CD14-positive monocyte (primary cell): ENCODE data around the gene LKAAEAR1. TPM values are rescaled to one million over a fixed set of nuclear protein-coding genes. Genes with fewer than 3 reads are reported as not detected.

ENCODE experiments used
- DNase-seq, 3 donors: peaks; one replicate each; pipeline ENCODE4 v3.0.0-alpha.2; 2011 to 2022
- H2AFZ ChIP-seq: 2 replicates; pipeline ENCODE4 v1.6.0; 2012; ENCODE audit warnings: mild to moderate bottlenecking, low read depth, low read length, inconsistent platforms; ENCODE audit not compliant: insufficient read depth, poor library complexity, severe bottlenecking
- H3K27ac ChIP-seq, 2 donors: 1 replicate in 1 of 2; 2 replicates in 1 of 2; pipeline ENCODE4 v1.5.1; 2012 to 2013; ENCODE audit warnings: low read length in 2 of 2, control low read depth in 1 of 2, inconsistent platforms in 1 of 2, low read depth in 1 of 2, mild to moderate bottlenecking in 1 of 2
- H3K27me3 ChIP-seq, 2 donors: one replicate each; pipeline versions ENCODE4 v1.6.0 to v1.6.1; 2011 to 2013; ENCODE audit warnings: low read length in 2 of 2; ENCODE audit not compliant: control insufficient read depth in 2 of 2, insufficient read depth in 2 of 2
- H3K36me3 ChIP-seq, 2 donors: replicated peaks in 1 of 2; 1 replicate in 1 of 2; 2 replicates in 1 of 2; pipeline versions ENCODE4 v1.5.1 to v1.6.1; 2012 to 2013; ENCODE audit warnings: low read length in 2 of 2, control low read depth in 1 of 2, inconsistent platforms in 1 of 2, mild to moderate bottlenecking in 1 of 2; ENCODE audit not compliant: insufficient read depth in 2 of 2, control insufficient read depth in 1 of 2
- H3K4me1 ChIP-seq, 2 donors: 1 replicate in 1 of 2; 2 replicates in 1 of 2; pipeline versions ENCODE4 v1.5.1 to v1.6.1; 2012 to 2013; ENCODE audit warnings: low read length in 2 of 2, control low read depth in 1 of 2, inconsistent platforms in 1 of 2, mild to moderate bottlenecking in 1 of 2, moderate library complexity in 1 of 2; ENCODE audit not compliant: insufficient read depth in 2 of 2, control insufficient read depth in 1 of 2
- H3K4me2 ChIP-seq: replicated peaks from 2 replicates; pipeline ENCODE3; 2012; ENCODE audit warnings: low read length, moderate library complexity, mild to moderate bottlenecking; ENCODE audit not compliant: poor library complexity, severe bottlenecking; ENCODE audit errors: extremely low read depth
- H3K4me3 ChIP-seq, 3 experiments: fragments of 200-600 bp in 1 of 3; sonication (generic) in 1 of 3; replicated peaks in 1 of 3; 1 replicate in 2 of 3; 2 replicates in 1 of 3; pipeline ENCODE4 v1.5.1; 2011 to 2013; ENCODE audit warnings: low read length in 3 of 3, mild to moderate bottlenecking in 3 of 3, control low read depth in 2 of 3, low read depth in 2 of 3, inconsistent platforms in 1 of 3, moderate library complexity in 1 of 3
- H3K79me2 ChIP-seq: 2 replicates; pipeline ENCODE4 v1.6.0; 2012; ENCODE audit warnings: mild to moderate bottlenecking, control low read depth, inconsistent platforms, low read length, moderate library complexity; ENCODE audit not compliant: insufficient read depth
- H3K9ac ChIP-seq: 2 replicates; pipeline ENCODE4 v1.6.0; 2017; ENCODE audit warnings: low read length, mild to moderate bottlenecking; ENCODE audit not compliant: insufficient read depth, poor library complexity, severe bottlenecking
- H3K9me3 ChIP-seq, 2 donors: replicated peaks in 1 of 2; 1 replicate in 1 of 2; 2 replicates in 1 of 2; pipeline versions ENCODE4 v1.5.1 to v1.6.1; 2012 to 2013; ENCODE audit warnings: low read length in 2 of 2, control low read depth in 1 of 2; ENCODE audit not compliant: control insufficient read depth in 1 of 2, insufficient read depth in 1 of 2
- H4K20me1 ChIP-seq: 2 replicates; pipeline ENCODE4 v1.6.0; 2012; ENCODE audit warnings: mild to moderate bottlenecking, low read length, control low read depth, moderate library complexity; ENCODE audit not compliant: insufficient read depth
- H3K27ac Mint-ChIP-seq, 7 donors: one replicate each; pipeline ENCODE4 v1.8.0; 2020; ENCODE audit warnings: mild to moderate bottlenecking in 7 of 7, mixed read lengths in 7 of 7, moderate library complexity in 6 of 7, inconsistent platforms in 2 of 7
- H3K27me3 Mint-ChIP-seq, 3 donors: one replicate each; pipeline ENCODE4 v1.8.0; 2021 to 2022; ENCODE audit warnings: low read depth in 3 of 3, mild to moderate bottlenecking in 3 of 3, mixed read lengths in 3 of 3, moderate library complexity in 3 of 3, inconsistent platforms in 1 of 3
- H3K36me3 Mint-ChIP-seq, 2 donors: one replicate each; pipeline ENCODE4 v1.8.0; 2020; ENCODE audit warnings: mixed read lengths in 2 of 2, inconsistent platforms in 1 of 2, mild to moderate bottlenecking in 1 of 2
- H3K4me1 Mint-ChIP-seq: one replicate; pipeline ENCODE4 v1.8.0; 2020; ENCODE audit warnings: mild to moderate bottlenecking, mixed read lengths
- H3K4me3 Mint-ChIP-seq, 2 donors: one replicate each; pipeline ENCODE4 v1.8.0; 2020; ENCODE audit warnings: mild to moderate bottlenecking in 2 of 2, mixed read lengths in 2 of 2, moderate library complexity in 1 of 2
- H3K9me3 Mint-ChIP-seq, 7 donors: one replicate each; pipeline ENCODE4 v1.8.0; 2020 to 2022; ENCODE audit warnings: mixed read lengths in 7 of 7, mild to moderate bottlenecking in 6 of 7, moderate library complexity in 6 of 7, inconsistent platforms in 2 of 7
- CTCF ChIP-seq: fragments of 200-600 bp; IDR thresholded peaks from one replicate; pipeline ENCODE4 v1.8.0; 2022; ENCODE audit warnings: antibody characterized with exemption, mild to moderate bottlenecking
- WGBS: methylation state at CpG from one replicate; pipeline ENCODE4 v1.1.5; 2013; ENCODE audit warnings: missing lambda C conversion rate; ENCODE audit not compliant: insufficient coverage; 5-methylcytosine and 5-hydroxymethylcytosine counted together
- intact Hi-C, 2 donors: fragments of 100-400 bp; cut with micrococcal nuclease; formaldehyde crosslinking; loops; one replicate each; pipeline versions ENCODE4 v1.15.0 to v1.15.1; 2023
- polyA plus RNA-seq, 3 donors: library from polyadenylated mRNA; depleted of rRNA in 1 of 3; unstranded in 2 of 3; stranded (reverse) in 1 of 3; fragments of 300-500 nt in 2 of 3; fragments of >200 nt in 1 of 3; fragmentation: Illumina TruSeq in 2 of 3; gene quantifications; 1 replicate in 2 of 3; 2 replicates in 1 of 3; pipeline ENCODE4 v1.2.3, GENCODE V29; 2012 to 2021

Gene LKAAEAR1
- polyA plus RNA-seq, 3 donors, result 0.61 to 0.86 (median 0.64) TPM

GRCh38 chr20:64103871-64104666 is 19.9 kb upstream of the LKAAEAR1 start:
- peaks cover 13 to 20% of the 10 kb centered on the region in 2 donors for H3K4me1 ChIP-seq
- H3K27ac ChIP-seq, result no peak overlapping the region
- peaks cover 20% of the 10 kb centered on the region for H4K20me1 ChIP-seq
- H3K9ac ChIP-seq, result no peak overlapping the region
- 85% methylated on average over 11 of the region's 20 CpGs for WGBS
- no peak for TF ChIP-seq CTCF
- H3K27me3 ChIP-seq, result peaks cover 6 to 33% of the 10 kb centered on the region in 2 donors
- peaks cover 0 to 2% (median 0%) of the 10 kb centered on the region in 7 donors for H3K9me3 Mint-ChIP-seq
- no peak overlapping the region for H2AFZ ChIP-seq
- H3K27ac Mint-ChIP-seq, result peak overlapping the region in 1 of 7 donors; percentile 61
- no peak overlapping the region for H3K4me2 ChIP-seq
- no peak for DNase-seq
- no peaks in the 10 kb centered on the region for H3K79me2 ChIP-seq
- intact Hi-C loops, result no loop called here
- no peak overlapping the region for H3K4me3 ChIP-seq
- peaks cover 18% of the 10 kb centered on the region for H3K4me1 Mint-ChIP-seq
- H3K27me3 Mint-ChIP-seq, result peaks cover 37 to 50% (median 49%) of the 10 kb centered on the region in 3 donors
- peaks cover 16 to 21% of the 10 kb centered on the region in 2 donors for H3K36me3 Mint-ChIP-seq
- no peak overlapping the region for H3K4me3 Mint-ChIP-seq
- no peaks in the 10 kb centered on the region for H3K9me3 ChIP-seq
- peaks cover 12 to 14% of the 10 kb centered on the region in 2 donors for H3K36me3 ChIP-seq

GRCh38 chr20:64102647-64103354 is 18.6 kb upstream of the LKAAEAR1 start:
- Mint-ChIP-seq H3K36me3 (peaks cover 28 to 34% of the 10 kb centered on the region in 2 donors), H3K27me3 (peaks cover 31 to 43% (median 41%) of the 10 kb centered on the region in 3 donors), H3K27ac (peak overlapping the region in 1 of 7 donors; percentile 66), H3K9me3 (peaks cover 0 to 2% (median 0%) of the 10 kb centered on the region in 7 donors), H3K4me3 (peak overlapping the region in 1 of 2 donors; percentile 76), H3K4me1 (peaks cover 12% of the 10 kb centered on the region)
- peaks cover 8 to 13% of the 10 kb centered on the region in 2 donors for H3K4me1 ChIP-seq
- H3K36me3 ChIP-seq, result peaks cover 24 to 27% of the 10 kb centered on the region in 2 donors
- H4K20me1 ChIP-seq, result peaks cover 20% of the 10 kb centered on the region
- no peak overlapping the region for H2AFZ ChIP-seq
- intact Hi-C loops, result no loop called here
- H3K9ac ChIP-seq, result no peak overlapping the region
- WGBS, result 3% methylated on average over 19 of the region's 30 CpGs
- no peak overlapping the region for H3K27ac ChIP-seq
- H3K4me3 ChIP-seq, result no peak overlapping the region
- H3K27me3 ChIP-seq, result peaks cover 6 to 33% of the 10 kb centered on the region in 2 donors
- peak overlapping the region; percentile 22 for H3K4me2 ChIP-seq
- H3K9me3 ChIP-seq, result no peaks in the 10 kb centered on the region
- no peak for TF ChIP-seq CTCF
- no peak for DNase-seq
- no peaks in the 10 kb centered on the region for H3K79me2 ChIP-seq
